ENCODE data around the gene SLC22A3. TPM values are rescaled to one million over a fixed set of nuclear protein-coding genes. Genes with fewer than 3 reads are reported as not detected.

SLC22A3 gene
- total and polyA plus RNA-seq, 2 donors (not counting 1 experiment from before 2014, with no cell fraction given), result not detected

DNA sequence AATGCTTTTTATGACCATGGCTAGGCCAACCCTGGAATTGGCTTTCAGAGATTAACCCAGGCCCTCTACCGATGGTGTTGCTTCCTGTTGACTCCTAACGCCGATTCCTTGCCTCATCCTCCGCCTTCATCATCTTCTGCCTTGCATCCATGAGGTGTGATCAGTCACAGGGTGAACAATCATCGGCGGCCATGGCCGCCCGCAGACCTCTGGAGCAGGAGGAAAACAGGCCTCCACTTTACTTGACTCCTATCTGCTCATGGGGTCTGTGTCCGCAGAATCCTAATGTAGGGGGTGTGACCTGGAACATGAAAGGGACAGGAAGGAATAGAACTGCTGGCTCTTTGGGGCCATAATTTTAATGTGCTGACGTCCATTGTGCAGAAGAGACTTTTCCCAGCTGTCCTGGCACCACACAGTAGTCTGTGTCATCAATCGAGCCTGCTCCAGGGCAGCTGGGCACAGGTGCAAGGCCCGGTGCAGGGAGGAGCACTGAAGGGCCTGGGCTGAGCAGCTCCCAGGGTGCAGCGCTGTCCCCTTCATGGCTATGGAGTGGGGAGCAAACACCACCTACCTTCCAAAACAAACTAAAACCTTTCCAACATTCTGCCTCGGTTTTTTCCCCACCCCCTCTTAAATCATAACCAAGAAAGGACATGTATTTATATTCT is 8.0 kb downstream of the SLC22A3 start:
- Histone ChIP-seq H3K79me2 (ENCODE audit: control insufficient read depth, insufficient read depth, low read length) (no peaks in the 10 kb centered on the region), H3K9ac (ENCODE audit: low read length) (no peak overlapping the region), H3K27ac (ENCODE audit: low read length in 2 of 2) (no peak overlapping the region), H3K27me3 (replicated peaks in 1 of 4; ENCODE audit: control extremely low read depth in 1 of 4, control insufficient read depth in 3 of 4, insufficient read depth in 4 of 4, low read length in 3 of 4) (no peaks in the 10 kb centered on the region), H2AFZ (ENCODE audit: insufficient read depth, low read depth, low read length, poor library complexity, severe bottlenecking) (no peak overlapping the region), H3K4me2 (replicated peaks; ENCODE audit: low read depth, low read length, poor library complexity, severe bottlenecking) (no peak overlapping the region), H3K9me3 (ENCODE audit: control extremely low read depth in 1 of 3, control insufficient read depth in 2 of 3, insufficient read depth in 1 of 3, low read length in 2 of 3) (peaks cover 0 to 3% (median 0%) of the 10 kb centered on the region in 3 donors), H3K36me3 (replicated peaks in 1 of 2; ENCODE audit: control extremely low read depth in 1 of 2, control insufficient read depth in 1 of 2, extremely low read depth in 1 of 2, insufficient read depth in 2 of 2, low read length in 1 of 2) (no peaks in the 10 kb centered on the region), H3K4me3 (ENCODE audit: control extremely low read depth in 1 of 5, extremely low read depth in 1 of 5, insufficient read depth in 1 of 5, low read depth in 2 of 5, low read length in 4 of 5) (no peak overlapping the region), H4K20me1 (ENCODE audit: control insufficient read depth, insufficient read depth, low read length, poor library complexity, severe bottlenecking) (no peaks in the 10 kb centered on the region), H3K4me1 (ENCODE audit: control insufficient read depth in 2 of 2, insufficient read depth in 2 of 2, low read length in 2 of 2) (no peaks in the 10 kb centered on the region)
- H3K4me3 Mint-ChIP-seq, result no peak overlapping the region
- no peak for ATAC-seq (ENCODE audit: low read depth)
- no peak for DNase-seq
- peaks cover 10% of the 10 kb centered on the region for H3K27me3 Mint-ChIP-seq
- 86% methylated on average over 11 of the region's 14 CpGs for WGBS (ENCODE audit: insufficient coverage)
- no peaks in the 10 kb centered on the region for H3K4me1 Mint-ChIP-seq
- intact Hi-C loops (cut with micrococcal nuclease), result no loop called here
- TF ChIP-seq EZH2 (IDR thresholded peaks at IDR 0.05; ENCODE audit: borderline replicate concordance, insufficient read depth, low read depth, low read length, poor library complexity, severe bottlenecking), result no peak
- TF ChIP-seq, protein P1, sequence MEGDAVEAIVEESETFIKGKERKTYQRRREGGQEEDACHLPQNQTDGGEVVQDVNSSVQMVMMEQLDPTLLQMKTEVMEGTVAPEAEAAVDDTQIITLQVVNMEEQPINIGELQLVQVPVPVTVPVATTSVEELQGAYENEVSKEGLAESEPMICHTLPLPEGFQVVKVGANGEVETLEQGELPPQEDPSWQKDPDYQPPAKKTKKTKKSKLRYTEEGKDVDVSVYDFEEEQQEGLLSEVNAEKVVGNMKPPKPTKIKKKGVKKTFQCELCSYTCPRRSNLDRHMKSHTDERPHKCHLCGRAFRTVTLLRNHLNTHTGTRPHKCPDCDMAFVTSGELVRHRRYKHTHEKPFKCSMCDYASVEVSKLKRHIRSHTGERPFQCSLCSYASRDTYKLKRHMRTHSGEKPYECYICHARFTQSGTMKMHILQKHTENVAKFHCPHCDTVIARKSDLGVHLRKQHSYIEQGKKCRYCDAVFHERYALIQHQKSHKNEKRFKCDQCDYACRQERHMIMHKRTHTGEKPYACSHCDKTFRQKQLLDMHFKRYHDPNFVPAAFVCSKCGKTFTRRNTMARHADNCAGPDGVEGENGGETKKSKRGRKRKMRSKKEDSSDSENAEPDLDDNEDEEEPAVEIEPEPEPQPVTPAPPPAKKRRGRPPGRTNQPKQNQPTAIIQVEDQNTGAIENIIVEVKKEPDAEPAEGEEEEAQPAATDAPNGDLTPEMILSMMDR (IDR thresholded peaks at IDR 0.05), result no peak
- H3K27ac Mint-ChIP-seq, result no peak overlapping the region
- no peaks in the 10 kb centered on the region for H3K9me3 Mint-ChIP-seq (ENCODE audit: insufficient read depth)
- POLR2A ChIA-PET, result no interaction called here
- CTCF ChIA-PET, result no interaction called here

GRCh38 chr6:160357088-160357487 is 8.9 kb downstream of the SLC22A3 start:
- no peak overlapping the region for H3K27ac ChIP-seq (ENCODE audit: low read length in 2 of 2)
- no peak overlapping the region for H3K4me3 Mint-ChIP-seq
- no peak overlapping the region for H2AFZ ChIP-seq (ENCODE audit: insufficient read depth, low read depth, low read length, poor library complexity, severe bottlenecking)
- H3K79me2 ChIP-seq (ENCODE audit: control insufficient read depth, insufficient read depth, low read length), result no peaks in the 10 kb centered on the region
- no peak for TF ChIP-seq EZH2 (IDR thresholded peaks at IDR 0.05; ENCODE audit: borderline replicate concordance, insufficient read depth, low read depth, low read length, poor library complexity, severe bottlenecking)
- TF ChIP-seq, protein P1 (IDR thresholded peaks at IDR 0.05), result no peak
- no peaks in the 10 kb centered on the region for H3K4me1 ChIP-seq (ENCODE audit: control insufficient read depth in 2 of 2, insufficient read depth in 2 of 2, low read length in 2 of 2)
- peaks cover 0 to 3% (median 0%) of the 10 kb centered on the region in 3 donors for H3K9me3 ChIP-seq (ENCODE audit: control extremely low read depth in 1 of 3, control insufficient read depth in 2 of 3, insufficient read depth in 1 of 3, low read length in 2 of 3)
- intact Hi-C loops (cut with micrococcal nuclease), result no loop called here
- 94% methylated on average over 5 of the region's 6 CpGs for WGBS (ENCODE audit: insufficient coverage)
- no peak overlapping the region for H3K4me3 ChIP-seq (ENCODE audit: control extremely low read depth in 1 of 5, extremely low read depth in 1 of 5, insufficient read depth in 1 of 5, low read depth in 2 of 5, low read length in 4 of 5)
- no peak overlapping the region for H3K9ac ChIP-seq (ENCODE audit: low read length)
- DNase-seq, result no peak
- H3K36me3 ChIP-seq (replicated peaks in 1 of 2; ENCODE audit: control extremely low read depth in 1 of 2, control insufficient read depth in 1 of 2, extremely low read depth in 1 of 2, insufficient read depth in 2 of 2, low read length in 1 of 2), result no peaks in the 10 kb centered on the region
- ChIA-PET CTCF (no interaction called here), POLR2A (no interaction called here)
- H3K4me2 ChIP-seq (replicated peaks; ENCODE audit: low read depth, low read length, poor library complexity, severe bottlenecking), result no peak overlapping the region
- no peak overlapping the region for H3K27ac Mint-ChIP-seq
- no peaks in the 10 kb centered on the region for H3K9me3 Mint-ChIP-seq (ENCODE audit: insufficient read depth)
- peaks cover 16% of the 10 kb centered on the region for H3K27me3 Mint-ChIP-seq
- H3K27me3 ChIP-seq (replicated peaks in 1 of 4; ENCODE audit: control extremely low read depth in 1 of 4, control insufficient read depth in 3 of 4, insufficient read depth in 4 of 4, low read length in 3 of 4), result no peaks in the 10 kb centered on the region
- H4K20me1 ChIP-seq (ENCODE audit: control insufficient read depth, insufficient read depth, low read length, poor library complexity, severe bottlenecking), result no peaks in the 10 kb centered on the region
- no peaks in the 10 kb centered on the region for H3K4me1 Mint-ChIP-seq
- ATAC-seq (ENCODE audit: low read depth), result no peak
